Measurements from ENCODE around the gene FANCD2. TPM values are rescaled to one million over a fixed set of nuclear protein-coding genes. Genes with fewer than 3 reads are reported as not detected.
A peak's percentile ranks its signal among the peaks of the same experiment; 100 is the strongest.

FANCD2 gene
- total RNA-seq, 6 donors from 2014 or later, result 3.0 to 23.0 (median 5.8) TPM

GRCh38 chr3:10008588-10009344, 17.5 kb upstream of the FANCD2 start:
- H3K27ac ChIP-seq, result peak overlapping the region; percentile 65 to 83 (median 80)
- peaks cover 23 to 34% (median 27%) of the 10 kb centered on the region in 4 donors for H3K4me1 ChIP-seq
- TF ChIP-seq EP300 (IDR thresholded peaks at IDR 0.05) (no peak), POLR2A (IDR thresholded peaks at IDR 0.05) (peak in 1 of 4 donors; percentile 73), POLR2AphosphoS5 (IDR thresholded peaks at IDR 0.05) (peak; percentile 61 to 62)
- H3K9me3 ChIP-seq, result no peaks in the 10 kb centered on the region
- H3K36me3 ChIP-seq, result no peaks in the 10 kb centered on the region
- ATAC-seq (ENCODE audit: low FRiP score in 2 of 2) (peak; percentile 91 to 92), DNase-seq (peak; percentile 96 to 99)
- 8 to 14% methylated on average over 7 to 23 of the region's 23 CpGs for WGBS, 2 donors
- H3K27me3 ChIP-seq, result no peaks in the 10 kb centered on the region
- H3K4me3 ChIP-seq, result peak overlapping the region; percentile 11 to 59 (median 50)

DNA sequence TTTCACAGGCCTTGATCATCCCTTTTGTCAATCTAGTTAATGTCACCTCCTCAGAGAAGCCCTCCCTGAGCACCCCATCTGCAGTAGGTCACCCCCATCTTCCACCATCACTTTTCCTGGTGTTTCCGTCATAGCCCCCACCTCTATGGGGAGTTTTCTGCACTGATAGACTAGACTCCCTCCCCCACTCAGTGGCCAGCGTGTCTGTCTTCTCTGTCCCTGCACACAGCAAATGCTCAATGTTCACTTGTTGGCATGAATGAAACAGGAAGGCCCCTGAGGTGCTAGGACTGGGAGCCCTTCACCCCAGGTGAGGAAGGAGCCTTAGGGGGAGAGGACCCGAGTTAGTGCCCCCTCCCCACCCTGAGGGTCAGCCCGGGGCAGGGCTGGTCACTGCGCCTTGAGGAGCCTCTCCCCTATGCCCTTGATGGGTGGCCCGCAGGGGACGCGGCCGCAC, 15.8 kb upstream of the FANCD2 start:
- Histone ChIP-seq H3K4me1 (peaks cover 32 to 44% (median 34%) of the 10 kb centered on the region in 4 donors), H3K9me3 (no peaks in the 10 kb centered on the region), H3K27me3 (no peaks in the 10 kb centered on the region), H3K36me3 (no peaks in the 10 kb centered on the region), H3K4me3 (peak overlapping the region; percentile 20 to 63 (median 57)), H3K27ac (peak overlapping the region in 3 of 4 donors; percentile 31 to 78 (median 67))
- WGBS, 2 donors, result 20 to 23% methylated on average over 2 of the region's 9 CpGs
- no peak for ATAC-seq (ENCODE audit: low FRiP score in 2 of 2)
- TF ChIP-seq POLR2AphosphoS5 (IDR thresholded peaks at IDR 0.05) (no peak), EP300 (IDR thresholded peaks at IDR 0.05) (no peak), POLR2A (IDR thresholded peaks at IDR 0.05) (no peak), CTCF (IDR thresholded peaks at IDR 0.05) (no peak)
- DNase-seq, result no peak

- ATAC-seq (ENCODE audit: low FRiP score in 2 of 2), result peak; percentile 94 to 95
- Histone ChIP-seq H3K4me3 (peak overlapping the region; percentile 20 to 63 (median 57)), H3K9me3 (no peaks in the 10 kb centered on the region), H3K27ac (peak overlapping the region in 3 of 4 donors; percentile 67 to 78 (median 67)), H3K27me3 (no peaks in the 10 kb centered on the region), H3K36me3 (no peaks in the 10 kb centered on the region), H3K4me1 (peaks cover 37 to 49% (median 40%) of the 10 kb centered on the region in 4 donors)
- TF ChIP-seq CTCF (IDR thresholded peaks at IDR 0.05) (no peak), POLR2A (IDR thresholded peaks at IDR 0.05) (peak in 2 of 4 donors; percentile 31 to 68), POLR2AphosphoS5 (IDR thresholded peaks at IDR 0.05) (peak; percentile 49 to 65)
- WGBS, 2 donors, result 0 to 2% methylated on average over 3 to 13 of the region's 51 CpGs
- peak; percentile 99 for DNase-seq
Measured at GRCh38 chr3:10010878-10011465, 15.3 kb upstream of the FANCD2 start.

DNA sequence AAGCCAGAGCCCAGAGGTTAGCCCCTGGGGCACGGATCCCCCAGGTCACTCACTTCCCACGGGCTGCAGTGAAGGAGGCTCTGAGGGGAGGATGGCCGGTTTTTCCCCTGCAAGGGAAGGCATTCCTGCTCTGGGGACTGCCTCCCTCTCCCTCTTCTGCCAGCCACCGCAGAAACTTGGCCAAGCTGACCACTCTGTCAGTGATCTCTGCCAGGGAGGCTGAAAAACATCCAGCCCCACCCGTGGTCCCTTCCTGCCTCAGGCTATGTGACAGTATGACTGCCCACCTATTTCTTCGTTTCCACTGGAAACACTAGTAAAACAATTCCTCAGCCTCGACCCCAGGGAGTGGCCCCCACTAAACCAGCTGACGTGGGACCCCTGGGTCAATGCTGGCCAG, 14.6 kb upstream of the FANCD2 start:
- Histone ChIP-seq H3K4me1 (peaks cover 44 to 54% (median 44%) of the 10 kb centered on the region in 4 donors), H3K27ac (peak overlapping the region in 3 of 4 donors; percentile 67 to 78 (median 67)), H3K36me3 (no peaks in the 10 kb centered on the region), H3K4me3 (peak overlapping the region; percentile 16 to 63 (median 57)), H3K27me3 (no peaks in the 10 kb centered on the region), H3K9me3 (no peaks in the 10 kb centered on the region)
- 34 to 55% methylated on average over 4 to 8 of the region's 8 CpGs for WGBS, 2 donors
- no peak for ATAC-seq (ENCODE audit: low FRiP score in 2 of 2)
- TF ChIP-seq POLR2AphosphoS5 (IDR thresholded peaks at IDR 0.05) (no peak), EP300 (IDR thresholded peaks at IDR 0.05) (no peak), POLR2A (IDR thresholded peaks at IDR 0.05) (no peak), CTCF (IDR thresholded peaks at IDR 0.05) (no peak)
- no peak for DNase-seq

- H3K36me3 ChIP-seq, result no peaks in the 10 kb centered on the region
- no peaks in the 10 kb centered on the region for H3K9me3 ChIP-seq
- no peak for ATAC-seq (ENCODE audit: low FRiP score in 2 of 2)
- no peaks in the 10 kb centered on the region for H3K27me3 ChIP-seq
- peak overlapping the region in 2 of 4 donors; percentile 67 to 78 for H3K27ac ChIP-seq
- no peak for DNase-seq
- WGBS, 2 donors, result 97 to 100% methylated on average over 7 of the region's 7 CpGs
- no peak overlapping the region for H3K4me3 ChIP-seq
- peaks cover 44 to 54% (median 45%) of the 10 kb centered on the region in 4 donors for H3K4me1 ChIP-seq
- TF ChIP-seq EP300 (IDR thresholded peaks at IDR 0.05), result no peak
- no peak for TF ChIP-seq POLR2AphosphoS5 (IDR thresholded peaks at IDR 0.05)
- no peak for TF ChIP-seq POLR2A (IDR thresholded peaks at IDR 0.05)
- TF ChIP-seq CTCF (IDR thresholded peaks at IDR 0.05), result no peak
Measured at GRCh38 chr3:10012106-10012505, 14.1 kb upstream of the FANCD2 start.
